ENCODE measurements around the gene NRAP. TPM values are rescaled to one million over a fixed set of nuclear protein-coding genes. Genes with fewer than 3 reads are reported as not detected.

Gene NRAP
- total RNA-seq, 1 donor from 2014 or later: 0.18 TPM

GRCh38 chr10:113631684-113632367 is 32.0 kb downstream of the NRAP start:
- no peak for DNase-seq (ENCODE audit: low spot score)

- DNase-seq (ENCODE audit: low spot score): no peak
Measured at GRCh38 chr10:113630929-113631533, 32.8 kb downstream of the NRAP start.

- no peak for DNase-seq (ENCODE audit: low spot score)
Measured at GRCh38 chr10:113628607-113629153, 35.2 kb downstream of the NRAP start.

- DNase-seq (ENCODE audit: low spot score): no peak
Measured at GRCh38 chr10:113627836-113628235, 36.0 kb downstream of the NRAP start.

GRCh38 chr10:113626809-113627355 is 37.0 kb downstream of the NRAP start:
- no peak for DNase-seq (ENCODE audit: low spot score)

GRCh38 chr10:113625461-113626186 is 38.2 kb downstream of the NRAP start:
- no peak for DNase-seq (ENCODE audit: low spot score)

- DNase-seq (ENCODE audit: low spot score): no peak
Measured at GRCh38 chr10:113622831-113623230, 41.0 kb downstream of the NRAP start.

- DNase-seq (ENCODE audit: low spot score): no peak
Measured at GRCh38 chr10:113621799-113622198, 42.0 kb downstream of the NRAP start.

GRCh38 chr10:113620936-113621335 is 42.9 kb downstream of the NRAP start:
- DNase-seq (ENCODE audit: low spot score): no peak

GRCh38 chr10:113620511-113620910 is 43.3 kb downstream of the NRAP start:
- no peak for DNase-seq (ENCODE audit: low spot score)

GRCh38 chr10:113619401-113619800 is 44.4 kb downstream of the NRAP start:
- DNase-seq (ENCODE audit: low spot score): no peak

- no peak for DNase-seq (ENCODE audit: low spot score)
Measured at GRCh38 chr10:113618338-113618737, 45.5 kb downstream of the NRAP start.

GRCh38 chr10:113617086-113617485 is 46.8 kb downstream of the NRAP start:
- DNase-seq (ENCODE audit: low spot score): no peak

- no peak for DNase-seq (ENCODE audit: low spot score)
Measured at GRCh38 chr10:113616244-113617074, 47.4 kb downstream of the NRAP start.

GRCh38 chr10:113613977-113614690 is 49.7 kb downstream of the NRAP start:
- DNase-seq (ENCODE audit: low spot score): no peak

GRCh38 chr10:113613427-113613826 is 50.4 kb downstream of the NRAP start:
- DNase-seq (ENCODE audit: low spot score): no peak

GRCh38 chr10:113612154-113612553 is 51.7 kb downstream of the NRAP start:
- DNase-seq (ENCODE audit: low spot score): no peak

- DNase-seq (ENCODE audit: low spot score): no peak
Measured at GRCh38 chr10:113610631-113611601, 52.9 kb downstream of the NRAP start.

GRCh38 chr10:113609704-113610108 is 54.1 kb downstream of the NRAP start:
- DNase-seq (ENCODE audit: low spot score): no peak
